ENCODE data around the gene OLFML3. TPM values are rescaled to one million over a fixed set of nuclear protein-coding genes. Genes with fewer than 3 reads are reported as not detected.

Gene OLFML3
- total RNA-seq, 3 donors from 2014 or later (not counting 1 experiment from before 2014, with no cell fraction given), result 0.16 TPM; not detected in 2

GRCh38 chr1:113993072-113993471, 13.8 kb downstream of the OLFML3 start:
- Mint-ChIP-seq H3K36me3 (peaks cover 20% of the 10 kb centered on the region), H3K27me3 (ENCODE audit: low read depth in 2 of 2) (peaks cover 0 to 2% of the 10 kb centered on the region in 2 donors), H3K27ac (no peak overlapping the region), H3K4me3 (no peak overlapping the region), H3K4me1 (no peaks in the 10 kb centered on the region), H3K9me3 (peaks cover 5 to 14% of the 10 kb centered on the region in 2 donors)
- H3K4me3 ChIP-seq (ENCODE audit: low read length), result no peak overlapping the region
- ATAC-seq, result no peak
- intact Hi-C loops (cut with micrococcal nuclease), result no loop called here
- peaks cover 17% of the 10 kb centered on the region for H3K9me3 ChIP-seq (ENCODE audit: control insufficient read depth, insufficient read depth, low read length)
- no peaks in the 10 kb centered on the region for H3K4me1 ChIP-seq (ENCODE audit: control insufficient read depth, insufficient read depth, low read length)
- DNase-seq, result no peak
- H3K27ac ChIP-seq (ENCODE audit: low read length), result no peak overlapping the region
- no peaks in the 10 kb centered on the region for H3K36me3 ChIP-seq (ENCODE audit: control insufficient read depth, insufficient read depth, low read length)
- no peaks in the 10 kb centered on the region for H3K27me3 ChIP-seq (ENCODE audit: control insufficient read depth, insufficient read depth, low read length)
- 90% methylated on average over 5 of the region's 5 CpGs for WGBS (ENCODE audit: insufficient coverage)
- no peak for TF ChIP-seq CTCF (IDR thresholded peaks at IDR 0.05)

GRCh38 chr1:113993766-113994165, 14.5 kb downstream of the OLFML3 start:
- no peak overlapping the region for H3K4me3 ChIP-seq (ENCODE audit: low read length)
- H3K27me3 Mint-ChIP-seq (ENCODE audit: low read depth in 2 of 2), result peaks cover 0 to 2% of the 10 kb centered on the region in 2 donors
- no peak for DNase-seq
- ATAC-seq, result no peak
- H3K4me1 ChIP-seq (ENCODE audit: control insufficient read depth, insufficient read depth, low read length), result no peaks in the 10 kb centered on the region
- peaks cover 17% of the 10 kb centered on the region for H3K9me3 ChIP-seq (ENCODE audit: control insufficient read depth, insufficient read depth, low read length)
- peaks cover 5 to 14% of the 10 kb centered on the region in 2 donors for H3K9me3 Mint-ChIP-seq
- H3K36me3 ChIP-seq (ENCODE audit: control insufficient read depth, insufficient read depth, low read length), result no peaks in the 10 kb centered on the region
- WGBS (ENCODE audit: insufficient coverage), result 86% methylated on average over 2 of the region's 2 CpGs
- no peaks in the 10 kb centered on the region for H3K27me3 ChIP-seq (ENCODE audit: control insufficient read depth, insufficient read depth, low read length)
- H3K4me3 Mint-ChIP-seq, result no peak overlapping the region
- intact Hi-C loops (cut with micrococcal nuclease), result no loop called here
- H3K27ac ChIP-seq (ENCODE audit: low read length), result no peak overlapping the region
- no peak overlapping the region for H3K27ac Mint-ChIP-seq
- H3K36me3 Mint-ChIP-seq, result peaks cover 20% of the 10 kb centered on the region
- H3K4me1 Mint-ChIP-seq, result no peaks in the 10 kb centered on the region
- TF ChIP-seq CTCF (IDR thresholded peaks at IDR 0.05), result no peak

- intact Hi-C loops (cut with micrococcal nuclease), result no loop called here
- no peak overlapping the region for H3K4me3 ChIP-seq (ENCODE audit: low read length)
- peaks cover 20% of the 10 kb centered on the region for H3K36me3 Mint-ChIP-seq
- H3K4me3 Mint-ChIP-seq, result no peak overlapping the region
- H3K27me3 ChIP-seq (ENCODE audit: control insufficient read depth, insufficient read depth, low read length), result no peaks in the 10 kb centered on the region
- ATAC-seq, result no peak
- no peak for DNase-seq
- no peak for TF ChIP-seq CTCF (IDR thresholded peaks at IDR 0.05)
- WGBS (ENCODE audit: insufficient coverage), result 100% methylated on average over 2 of the region's 2 CpGs
- H3K27ac ChIP-seq (ENCODE audit: low read length), result no peak overlapping the region
- H3K4me1 Mint-ChIP-seq, result no peaks in the 10 kb centered on the region
- peaks cover 17% of the 10 kb centered on the region for H3K9me3 ChIP-seq (ENCODE audit: control insufficient read depth, insufficient read depth, low read length)
- peaks cover 0 to 2% of the 10 kb centered on the region in 2 donors for H3K27me3 Mint-ChIP-seq (ENCODE audit: low read depth in 2 of 2)
- no peak overlapping the region for H3K27ac Mint-ChIP-seq
- H3K9me3 Mint-ChIP-seq, result peaks cover 5 to 14% of the 10 kb centered on the region in 2 donors
- H3K36me3 ChIP-seq (ENCODE audit: control insufficient read depth, insufficient read depth, low read length), result no peaks in the 10 kb centered on the region
- H3K4me1 ChIP-seq (ENCODE audit: control insufficient read depth, insufficient read depth, low read length), result no peaks in the 10 kb centered on the region
Observed at GRCh38 chr1:113995382-113995781, 16.1 kb downstream of the OLFML3 start.

- Histone ChIP-seq H3K4me3 (ENCODE audit: low read length) (no peak overlapping the region), H3K4me1 (ENCODE audit: control insufficient read depth, insufficient read depth, low read length) (no peaks in the 10 kb centered on the region), H3K27ac (ENCODE audit: low read length) (no peak overlapping the region), H3K27me3 (ENCODE audit: control insufficient read depth, insufficient read depth, low read length) (no peaks in the 10 kb centered on the region), H3K36me3 (ENCODE audit: control insufficient read depth, insufficient read depth, low read length) (no peaks in the 10 kb centered on the region), H3K9me3 (ENCODE audit: control insufficient read depth, insufficient read depth, low read length) (peaks cover 17% of the 10 kb centered on the region)
- Mint-ChIP-seq H3K9me3 (peaks cover 5 to 14% of the 10 kb centered on the region in 2 donors), H3K4me3 (no peak overlapping the region), H3K36me3 (peaks cover 20% of the 10 kb centered on the region), H3K27me3 (ENCODE audit: low read depth in 2 of 2) (no peaks in the 10 kb centered on the region), H3K27ac (no peak overlapping the region), H3K4me1 (peaks cover 0 to 3% of the 10 kb centered on the region in 2 donors)
- intact Hi-C loops (cut with micrococcal nuclease), result no loop called here
- no peak for ATAC-seq
- WGBS (ENCODE audit: insufficient coverage), result 28% methylated on average over 4 of the region's 4 CpGs
- DNase-seq, result peak in 1 of 2 donors; percentile 26
- TF ChIP-seq CTCF (IDR thresholded peaks at IDR 0.05), result no peak
Observed at GRCh38 chr1:113998361-113998760, 19.1 kb downstream of the OLFML3 start.

All from natural killer cell (primary cell).